Spleen (tissue), 11 donors: ENCODE results near the gene MB. TPM values are rescaled to one million over a fixed set of nuclear protein-coding genes. Genes with fewer than 3 reads are reported as not detected.

Source experiments
- DNase-seq: peaks from one replicate; pipeline ENCODE4 v3.0.0-alpha.2; 2020
- H3K27ac ChIP-seq, 8 donors: fragments of 200-600 bp; sonication (generic) in 7 of 8; 1 replicate in 4 of 8; 2 replicates in 4 of 8; pipeline versions ENCODE4 v1.5.0 to v1.8.0; 2016 to 2021; ENCODE audit warnings: inconsistent platforms in 4 of 8, mild to moderate bottlenecking in 4 of 8, moderate library complexity in 1 of 8
- H3K27me3 ChIP-seq, 7 donors: fragments of 200-600 bp; sonication (generic) in 6 of 7; replicated peaks in 1 of 7; 1 replicate in 4 of 7; 2 replicates in 3 of 7; pipeline versions ENCODE4 v1.5.0 to v1.8.0; 2016 to 2021; ENCODE audit warnings: inconsistent platforms in 3 of 7, mild to moderate bottlenecking in 1 of 7
- H3K36me3 ChIP-seq, 6 donors: fragments of 200-600 bp; sonication (generic) in 5 of 6; 1 replicate in 4 of 6; 2 replicates in 2 of 6; pipeline versions ENCODE4 v1.5.0 to v1.8.0; 2016 to 2021; ENCODE audit warnings: inconsistent platforms in 2 of 6
- H3K4me1 ChIP-seq, 6 donors: fragments of 200-600 bp; sonication (generic) in 5 of 6; 1 replicate in 3 of 6; 2 replicates in 3 of 6; pipeline versions ENCODE4 v1.5.0 to v1.8.0; 2016 to 2021; ENCODE audit warnings: inconsistent platforms in 3 of 6
- H3K4me3 ChIP-seq, 8 donors: fragments of 200-600 bp; sonication (generic) in 7 of 8; 1 replicate in 4 of 8; 2 replicates in 4 of 8; pipeline versions ENCODE4 v1.5.0 to v1.8.0; 2016 to 2021; ENCODE audit warnings: inconsistent platforms in 4 of 8, mild to moderate bottlenecking in 4 of 8, moderate library complexity in 2 of 8
- H3K9me3 ChIP-seq, 8 donors: fragments of 200-600 bp; sonication (generic) in 7 of 8; 1 replicate in 4 of 8; 2 replicates in 4 of 8; pipeline versions ENCODE4 v1.5.0 to v1.8.0; 2016 to 2021; ENCODE audit warnings: inconsistent platforms in 4 of 8
- POLR2A ChIP-seq, 3 donors: fragments of 450-650 bp; IDR thresholded peaks; one replicate each; pipeline ENCODE4 v1.5.1; 2017; ENCODE audit warnings: antibody characterized with exemption in 3 of 3, mild to moderate bottlenecking in 1 of 3
- POLR2AphosphoS5 ChIP-seq, 3 donors: sonication (generic); formaldehyde crosslinking; IDR thresholded peaks; one replicate each; pipeline ENCODE4 v1.5.1; 2017; ENCODE audit warnings: antibody characterized with exemption in 3 of 3
- WGBS, 5 donors: extraction: QIAGEN DNeasy Blood & Tissue Kit in 3 of 5; methylation state at CpG; one replicate each; pipeline versions ENCODE4 v1.1.5 to v1.1.7; 2013 to 2018; 5-methylcytosine and 5-hydroxymethylcytosine counted together
- intact Hi-C: fragments of 100-400 bp; cut with DNase I; formaldehyde crosslinking; loops from one replicate; pipeline ENCODE4 v1.15.0; 2023; ENCODE audit warnings: low total_unique reads
- polyA plus RNA-seq, 3 donors: library from polyadenylated mRNA; stranded (reverse); fragments of 200-250 nt; gene quantifications; one replicate each; pipeline ENCODE4 v1.2.1, GENCODE V29; 2013
- total RNA-seq, 7 donors: library from RNA; depleted of rRNA in 3 of 7; stranded (reverse); fragments of >200 nt in 3 of 7; fragmentation: NEBNext Ultra II Directional in 4 of 7; extraction: Animal tissue kit (Norgen Biotek cat#: 25700) in 4 of 7; gene quantifications; one replicate each; pipeline versions ENCODE4 v1.1.0 to v1.2.1, GENCODE V29; 2016 to 2021
- TF ChIP-seq, protein P1 (sequence below), 11 experiments: fragments of 200-600 bp in 7 of 11; fragments of 450-650 bp in 4 of 11; sonication (generic) in 4 of 11; IDR thresholded peaks in 8 of 11; conservative IDR thresholded peaks in 3 of 11; 1 replicate in 7 of 11; 2 replicates in 4 of 11; pipeline versions ENCODE4 v1.4.0 to v1.8.0; 2016 to 2021; ENCODE audit warnings: antibody characterized with exemption in 11 of 11, inconsistent platforms in 4 of 11, mild to moderate bottlenecking in 1 of 11
- donor health status: healthy with polysubstance abuse.
- donor health status: DM: no; HTN: no; CAD: no; lungs with moderate emphysema.
- donor health status: DM: no; HTN: no; CAD: no.
- donor health status: Bipolar disorder and iron deficiency.
- donor health status: healthy.
- donor health status: DM: no; HTN: no; CAD: no.
- donor health status: DM: yes; HTN: yes; CAD: no.

MB gene
- total and polyA plus RNA-seq, 10 donors, result 0.64 to 5.0 (median 1.1) TPM; not detected in 6

GRCh38 chr22:35561796-35562526 lies 55.2 kb downstream of the MB start:
- TF ChIP-seq, protein P1, sequence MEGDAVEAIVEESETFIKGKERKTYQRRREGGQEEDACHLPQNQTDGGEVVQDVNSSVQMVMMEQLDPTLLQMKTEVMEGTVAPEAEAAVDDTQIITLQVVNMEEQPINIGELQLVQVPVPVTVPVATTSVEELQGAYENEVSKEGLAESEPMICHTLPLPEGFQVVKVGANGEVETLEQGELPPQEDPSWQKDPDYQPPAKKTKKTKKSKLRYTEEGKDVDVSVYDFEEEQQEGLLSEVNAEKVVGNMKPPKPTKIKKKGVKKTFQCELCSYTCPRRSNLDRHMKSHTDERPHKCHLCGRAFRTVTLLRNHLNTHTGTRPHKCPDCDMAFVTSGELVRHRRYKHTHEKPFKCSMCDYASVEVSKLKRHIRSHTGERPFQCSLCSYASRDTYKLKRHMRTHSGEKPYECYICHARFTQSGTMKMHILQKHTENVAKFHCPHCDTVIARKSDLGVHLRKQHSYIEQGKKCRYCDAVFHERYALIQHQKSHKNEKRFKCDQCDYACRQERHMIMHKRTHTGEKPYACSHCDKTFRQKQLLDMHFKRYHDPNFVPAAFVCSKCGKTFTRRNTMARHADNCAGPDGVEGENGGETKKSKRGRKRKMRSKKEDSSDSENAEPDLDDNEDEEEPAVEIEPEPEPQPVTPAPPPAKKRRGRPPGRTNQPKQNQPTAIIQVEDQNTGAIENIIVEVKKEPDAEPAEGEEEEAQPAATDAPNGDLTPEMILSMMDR (IDR thresholded peaks at IDR 0.05 in 8 of 11, conservative IDR thresholded peaks at IDR 0.05 in 3 of 11), result no peak
- no peak for TF ChIP-seq POLR2A (IDR thresholded peaks at IDR 0.05)
- TF ChIP-seq POLR2AphosphoS5 (IDR thresholded peaks at IDR 0.05), result no peak
- no peak overlapping the region for H3K27ac ChIP-seq
- H3K4me1 ChIP-seq, result peaks cover 0 to 3% (median 0%) of the 10 kb centered on the region in 6 donors
- DNase-seq, result no peak
- WGBS, 5 donors, result 80 to 91% (median 89%) methylated on average over 20 of the region's 20 CpGs
- H3K36me3 ChIP-seq, result no peaks in the 10 kb centered on the region
- peaks cover 0 to 59% (median 0%) of the 10 kb centered on the region in 7 donors for H3K27me3 ChIP-seq
- H3K9me3 ChIP-seq, result no peaks in the 10 kb centered on the region
- no peak overlapping the region for H3K4me3 ChIP-seq
- intact Hi-C loops, result no loop called here

DNA sequence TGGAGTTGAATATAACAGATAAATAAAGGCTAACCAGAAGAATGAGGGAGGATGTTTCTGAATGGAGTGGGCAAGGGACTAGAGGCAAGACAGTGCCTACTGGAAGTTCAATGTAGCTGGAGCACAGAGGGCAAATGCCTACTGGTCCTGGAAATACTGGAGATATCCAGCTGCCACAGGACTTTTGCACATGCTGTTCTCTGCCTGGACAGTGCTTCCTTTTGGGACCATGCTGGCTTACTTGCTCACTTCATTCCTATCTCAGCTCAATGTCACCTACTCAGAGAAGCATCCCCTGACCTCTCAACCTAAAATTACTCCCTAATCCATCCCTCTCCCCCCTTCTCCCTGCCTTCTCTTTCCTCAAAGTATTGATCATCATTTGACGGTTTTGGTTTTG lies 56.3 kb downstream of the MB start:
- H3K9me3 ChIP-seq, result no peaks in the 10 kb centered on the region
- intact Hi-C loops, result no loop called here
- DNase-seq, result no peak
- no peak overlapping the region for H3K27ac ChIP-seq
- 84 to 95% (median 90%) methylated on average over 1 of the region's 1 CpG for whole genome bisulfite sequencing, 5 donors
- TF ChIP-seq, protein P1 (IDR thresholded peaks at IDR 0.05 in 8 of 11, conservative IDR thresholded peaks at IDR 0.05 in 3 of 11), result no peak
- TF ChIP-seq POLR2AphosphoS5 (IDR thresholded peaks at IDR 0.05) (no peak), POLR2A (IDR thresholded peaks at IDR 0.05) (no peak)
- peaks cover 0 to 48% (median 0%) of the 10 kb centered on the region in 7 donors for H3K27me3 ChIP-seq
- no peaks in the 10 kb centered on the region for H3K36me3 ChIP-seq
- no peaks in the 10 kb centered on the region for H3K4me1 ChIP-seq
- no peak overlapping the region for H3K4me3 ChIP-seq

DNA sequence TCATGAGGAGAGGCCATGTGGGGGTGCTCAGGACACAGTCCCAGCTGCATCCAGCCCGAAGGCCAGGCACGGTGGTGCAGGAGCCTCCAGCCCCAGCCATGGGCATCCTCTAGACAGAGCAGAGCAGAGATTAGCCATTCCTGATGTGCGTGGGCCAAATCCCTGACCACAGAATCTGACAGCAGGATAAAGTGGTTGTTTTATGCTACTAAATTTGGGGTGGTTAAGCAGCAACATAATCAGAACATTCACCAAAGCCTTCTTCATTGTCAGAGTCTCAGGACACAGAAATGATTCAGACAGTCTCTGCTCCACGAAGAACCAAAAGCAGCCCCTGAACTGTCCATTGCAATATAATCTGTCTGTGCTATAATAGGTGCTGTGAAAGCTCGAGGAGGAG lies 56.8 kb downstream of the MB start:
- 63 to 87% (median 66%) methylated on average over 5 of the region's 5 CpGs for WGBS, 5 donors
- Histone ChIP-seq H3K27ac (no peak overlapping the region), H3K9me3 (no peaks in the 10 kb centered on the region), H3K4me1 (no peaks in the 10 kb centered on the region), H3K4me3 (no peak overlapping the region), H3K36me3 (no peaks in the 10 kb centered on the region), H3K27me3 (peaks cover 0 to 44% (median 0%) of the 10 kb centered on the region in 7 donors)
- TF ChIP-seq POLR2AphosphoS5 (IDR thresholded peaks at IDR 0.05) (no peak), POLR2A (IDR thresholded peaks at IDR 0.05) (no peak)
- TF ChIP-seq, protein P1 (IDR thresholded peaks at IDR 0.05 in 8 of 11, conservative IDR thresholded peaks at IDR 0.05 in 3 of 11), result no peak
- DNase-seq, result no peak
- intact Hi-C loops, result no loop called here

DNA sequence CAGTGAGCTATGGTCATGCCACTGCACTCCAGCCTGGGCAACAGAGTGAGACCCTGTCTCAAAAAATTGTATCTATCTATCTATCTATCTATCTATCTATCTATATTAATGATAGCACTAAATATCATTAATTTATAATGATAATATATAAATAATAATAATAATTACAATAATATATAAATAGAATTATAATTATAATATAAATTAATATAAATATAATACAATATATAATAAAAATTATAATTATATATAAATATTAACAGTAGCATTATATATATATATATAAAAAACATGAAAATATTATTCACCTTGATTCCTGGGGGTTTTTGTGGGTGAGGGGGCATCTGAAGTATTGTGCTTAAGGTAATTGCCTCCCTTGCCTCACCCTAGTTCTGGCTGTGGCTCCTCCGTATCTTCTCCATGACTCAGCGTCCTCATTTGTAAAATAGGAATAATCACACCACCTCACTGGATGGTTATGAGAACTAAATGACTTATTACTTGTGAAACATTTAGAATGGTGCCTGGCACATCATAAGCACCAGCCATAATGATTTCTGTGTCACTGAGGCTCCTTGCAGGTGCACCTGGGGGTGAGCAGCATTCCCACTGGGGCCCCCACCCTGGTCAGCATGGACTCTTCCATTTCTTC lies 57.6 kb downstream of the MB start:
- no peak for DNase-seq
- intact Hi-C loops, result no loop called here
- WGBS, 5 donors, result 65 to 87% (median 80%) methylated on average over 2 of the region's 2 CpGs

More for the DNA sequence above, 57.6 kb downstream of the MB start:
- Histone ChIP-seq H3K36me3 (no peaks in the 10 kb centered on the region), H3K27me3 (peaks cover 0 to 40% (median 0%) of the 10 kb centered on the region in 7 donors), H3K9me3 (no peaks in the 10 kb centered on the region), H3K4me1 (no peaks in the 10 kb centered on the region), H3K27ac (no peak overlapping the region), H3K4me3 (no peak overlapping the region)
- TF ChIP-seq POLR2A (IDR thresholded peaks at IDR 0.05), result no peak
- TF ChIP-seq POLR2AphosphoS5 (IDR thresholded peaks at IDR 0.05), result no peak
- TF ChIP-seq, protein P1 (IDR thresholded peaks at IDR 0.05 in 8 of 11, conservative IDR thresholded peaks at IDR 0.05 in 3 of 11), result no peak
